Eye (tissue), 1 donor: ENCODE measurements around the gene PGAM2.
A peak's percentile ranks its signal among the peaks of the same experiment; 100 is the strongest.

Experiments used
- DNase-seq: peaks from one replicate; pipeline ENCODE4 v3.0.0-alpha.2; 2015

Gene PGAM2

GRCh38 chr7:44082541-44083207 lies 17.3 kb upstream of the PGAM2 start:
- DNase-seq = peak; percentile 99

GRCh38 chr7:44081266-44081748 lies 15.9 kb upstream of the PGAM2 start:
- no peak for DNase-seq

GRCh38 chr7:44080686-44081265 lies 15.4 kb upstream of the PGAM2 start:
- no peak for DNase-seq

DNA sequence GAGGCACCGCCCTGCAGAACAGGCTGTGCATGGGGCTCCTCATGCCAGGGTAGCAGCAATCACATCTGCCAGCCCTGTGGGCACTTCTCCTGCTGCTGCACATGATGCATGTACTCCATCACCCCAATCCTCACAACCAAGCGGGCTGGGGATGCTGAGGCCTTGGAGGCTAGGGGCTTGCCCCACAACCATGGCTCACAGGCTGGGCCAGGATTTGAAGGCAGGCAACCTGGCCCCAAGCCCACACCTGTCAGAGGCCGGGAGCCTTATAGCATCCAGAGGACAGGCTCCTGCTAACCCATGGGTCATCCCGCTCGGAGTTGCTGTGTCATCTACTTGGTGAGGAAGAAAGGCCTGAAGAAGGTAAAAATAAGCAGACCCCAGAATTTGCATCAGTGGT lies 14.8 kb upstream of the PGAM2 start:
- DNase-seq = no peak

DNA sequence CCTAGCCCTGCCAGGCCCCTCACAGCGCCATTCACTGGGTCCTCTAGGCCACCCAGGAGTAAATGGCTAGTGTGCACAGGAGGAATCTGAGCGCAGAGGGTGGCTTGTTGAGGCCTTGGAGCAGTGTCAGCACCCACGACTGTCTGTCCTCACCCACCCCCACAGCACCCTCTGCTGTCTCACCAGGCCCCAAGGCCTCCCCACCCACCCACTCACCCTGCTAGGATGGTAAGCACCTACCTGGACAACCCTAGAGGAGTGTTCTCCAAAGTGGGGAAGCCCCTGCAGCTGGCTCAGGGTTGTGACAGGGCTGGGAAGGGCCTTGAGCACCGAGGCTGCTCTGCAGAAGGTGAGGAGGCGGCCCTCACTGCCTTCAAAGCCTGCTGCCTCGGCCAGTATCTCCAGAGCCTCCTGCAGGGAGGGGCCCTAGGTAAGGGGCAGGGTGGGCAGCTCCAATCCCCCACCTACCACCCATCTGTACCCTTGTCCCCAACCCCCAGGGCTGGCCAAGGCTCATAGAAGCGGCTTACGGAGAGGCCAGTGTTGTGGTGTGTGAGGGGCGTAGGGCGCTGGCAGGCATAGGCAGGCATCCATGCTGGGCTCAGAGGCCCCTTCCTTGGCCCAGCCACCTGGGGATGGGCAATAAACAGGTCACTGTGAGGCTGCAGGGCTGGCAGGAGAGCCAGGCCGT lies 14.1 kb upstream of the PGAM2 start:
- no peak for DNase-seq

DNA sequence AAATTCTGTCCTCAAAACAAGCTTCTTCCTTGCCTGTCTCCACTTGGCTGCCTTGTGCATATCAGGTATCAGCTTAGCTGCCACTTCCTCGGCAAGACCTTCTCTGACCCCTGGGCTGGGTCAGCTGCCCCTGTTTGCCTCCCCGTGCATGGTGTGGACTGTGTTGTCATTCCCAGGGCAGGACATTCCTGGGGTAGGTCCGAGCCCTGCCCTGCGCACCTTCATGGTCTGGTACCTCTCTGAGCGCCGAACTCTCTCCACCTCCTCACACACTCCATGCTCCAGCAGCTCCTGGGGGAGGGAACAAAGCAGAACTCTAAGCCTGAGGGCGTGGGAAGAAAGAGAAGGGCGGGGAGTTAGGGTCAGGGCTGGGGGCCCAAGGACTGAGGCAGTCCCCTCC lies 13.2 kb upstream of the PGAM2 start:
- no peak for DNase-seq

DNA sequence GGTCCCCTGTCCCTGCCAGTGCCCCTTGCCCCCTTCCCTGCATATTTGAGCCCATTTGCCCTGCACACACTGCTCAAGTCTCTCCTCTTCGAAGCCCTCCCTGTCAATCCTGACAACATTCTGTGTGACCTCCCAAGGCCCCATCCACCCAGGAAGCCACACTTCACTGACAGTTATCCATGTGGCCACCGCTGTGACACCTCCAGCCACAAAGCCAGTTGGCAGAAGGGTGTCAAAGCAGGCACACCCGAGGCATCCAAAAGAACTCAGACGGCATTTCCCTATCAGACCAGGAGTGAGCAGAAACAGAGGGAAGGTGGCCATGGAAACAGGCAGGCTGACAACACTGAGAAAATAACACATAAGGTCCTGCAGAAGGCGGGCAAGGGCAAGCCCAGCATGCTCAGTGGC lies 12.3 kb upstream of the PGAM2 start:
- no peak for DNase-seq

DNA sequence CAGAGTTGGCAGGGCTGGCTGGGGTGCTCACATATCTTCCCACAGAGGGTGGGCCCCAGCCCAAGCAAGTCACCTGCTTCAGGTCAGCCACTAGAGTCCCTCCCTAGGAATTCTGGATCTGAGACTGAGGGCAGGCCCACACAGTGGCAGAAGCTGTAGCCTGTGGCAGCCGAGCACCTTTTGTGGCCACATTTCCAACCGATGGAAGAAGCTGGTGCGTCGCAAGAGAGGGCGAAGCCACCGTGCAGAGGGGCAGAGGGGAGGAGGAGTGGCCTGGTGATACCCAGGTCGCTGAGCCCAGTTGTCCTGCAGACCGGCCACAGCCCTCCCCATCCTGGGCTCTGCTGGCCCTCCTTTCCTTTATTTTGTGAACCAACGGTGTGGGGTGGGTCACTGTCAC lies 11.7 kb upstream of the PGAM2 start:
- DNase-seq = no peak

DNA sequence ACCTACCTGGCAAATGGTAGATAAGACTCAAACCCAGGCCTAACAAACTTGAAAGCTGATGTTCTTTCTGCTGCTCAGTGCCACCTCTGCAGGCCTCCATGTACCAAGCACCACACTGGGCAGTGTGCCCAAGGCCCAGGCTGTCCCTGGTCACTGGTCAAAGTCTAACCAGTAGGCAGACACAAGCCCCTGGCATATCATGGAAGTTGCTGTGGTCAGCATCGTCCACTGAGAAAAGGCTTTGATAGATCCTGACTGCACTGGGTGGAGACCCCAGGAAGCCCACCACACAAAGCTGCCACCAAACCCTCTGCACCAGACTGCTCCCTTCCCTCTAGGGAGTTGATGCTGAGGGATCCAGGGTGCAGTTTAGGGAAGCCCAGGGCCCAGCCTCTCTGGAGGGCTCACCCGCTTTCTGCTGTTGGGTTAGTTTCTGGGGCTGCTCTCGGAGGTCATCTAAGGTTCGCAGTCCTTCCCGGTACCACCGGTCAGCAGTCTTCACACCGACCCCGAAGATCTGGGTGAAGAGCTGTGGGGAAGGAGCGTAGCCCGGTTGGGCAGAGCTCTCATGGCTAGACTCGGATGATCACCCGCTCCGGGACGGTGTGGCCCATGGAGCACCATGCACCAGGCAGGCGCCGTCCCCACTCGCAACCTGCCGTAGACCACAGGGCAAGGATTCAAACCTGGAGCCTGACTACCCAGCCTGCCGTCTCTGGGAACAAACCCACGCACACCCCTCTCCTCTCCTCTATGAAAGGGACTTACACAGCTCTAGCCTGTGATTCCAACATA lies 10.9 kb upstream of the PGAM2 start:
- DNase-seq = no peak

GRCh38 chr7:44075296-44076075 lies 10.1 kb upstream of the PGAM2 start:
- no peak for DNase-seq

DNA sequence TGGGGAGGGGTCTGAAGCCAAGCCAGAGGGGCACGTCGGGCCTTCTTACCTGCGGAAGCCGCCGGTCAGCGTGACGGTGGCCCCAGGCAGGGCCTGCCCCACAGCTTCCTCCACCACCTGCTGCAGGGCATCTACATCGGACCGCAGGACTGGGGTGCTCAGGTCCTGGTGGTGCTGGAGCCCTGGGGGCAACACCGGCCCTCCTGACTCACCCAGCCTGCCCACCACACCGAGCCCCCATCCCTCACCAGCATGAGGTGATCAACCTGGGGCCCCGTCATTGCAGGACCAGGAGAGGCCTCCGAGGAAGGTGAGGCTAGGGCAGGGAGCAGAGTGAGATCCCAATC lies 9.0 kb upstream of the PGAM2 start:
- DNase-seq = no peak

DNA sequence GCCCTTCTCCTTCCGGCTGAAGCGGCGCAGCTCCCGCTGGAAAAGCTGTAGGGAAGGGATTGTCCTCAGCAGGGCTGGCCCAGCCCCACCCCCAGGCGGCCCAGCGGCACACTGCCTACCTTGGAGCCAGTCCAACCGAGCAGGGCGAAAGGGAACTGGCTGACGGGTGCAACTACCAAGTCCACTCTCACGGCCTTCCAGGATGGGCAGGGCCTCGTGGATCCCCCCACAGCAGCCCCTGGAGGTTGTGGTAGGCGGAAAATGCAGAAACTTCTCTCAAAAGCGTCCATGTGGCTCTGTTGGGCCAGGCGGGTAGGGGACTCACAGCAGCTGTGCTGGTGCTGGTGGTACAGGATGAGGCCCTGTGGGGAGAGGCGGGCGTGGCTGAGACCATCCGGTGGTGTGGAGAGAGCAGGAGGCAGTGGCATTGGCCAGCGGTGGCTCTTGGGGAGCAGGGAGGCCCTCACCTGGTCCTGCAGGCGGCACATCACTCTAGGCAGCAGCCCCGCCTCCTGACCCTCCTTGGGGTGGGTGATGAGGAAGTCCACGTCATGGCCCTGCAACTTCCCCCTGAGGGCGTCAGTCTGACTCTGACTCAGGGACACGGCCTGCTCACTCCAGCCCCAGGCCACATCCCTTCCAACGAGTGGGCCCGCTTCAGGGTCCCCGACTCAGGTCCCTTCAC lies 8.4 kb upstream of the PGAM2 start:
- no peak for DNase-seq

DNA sequence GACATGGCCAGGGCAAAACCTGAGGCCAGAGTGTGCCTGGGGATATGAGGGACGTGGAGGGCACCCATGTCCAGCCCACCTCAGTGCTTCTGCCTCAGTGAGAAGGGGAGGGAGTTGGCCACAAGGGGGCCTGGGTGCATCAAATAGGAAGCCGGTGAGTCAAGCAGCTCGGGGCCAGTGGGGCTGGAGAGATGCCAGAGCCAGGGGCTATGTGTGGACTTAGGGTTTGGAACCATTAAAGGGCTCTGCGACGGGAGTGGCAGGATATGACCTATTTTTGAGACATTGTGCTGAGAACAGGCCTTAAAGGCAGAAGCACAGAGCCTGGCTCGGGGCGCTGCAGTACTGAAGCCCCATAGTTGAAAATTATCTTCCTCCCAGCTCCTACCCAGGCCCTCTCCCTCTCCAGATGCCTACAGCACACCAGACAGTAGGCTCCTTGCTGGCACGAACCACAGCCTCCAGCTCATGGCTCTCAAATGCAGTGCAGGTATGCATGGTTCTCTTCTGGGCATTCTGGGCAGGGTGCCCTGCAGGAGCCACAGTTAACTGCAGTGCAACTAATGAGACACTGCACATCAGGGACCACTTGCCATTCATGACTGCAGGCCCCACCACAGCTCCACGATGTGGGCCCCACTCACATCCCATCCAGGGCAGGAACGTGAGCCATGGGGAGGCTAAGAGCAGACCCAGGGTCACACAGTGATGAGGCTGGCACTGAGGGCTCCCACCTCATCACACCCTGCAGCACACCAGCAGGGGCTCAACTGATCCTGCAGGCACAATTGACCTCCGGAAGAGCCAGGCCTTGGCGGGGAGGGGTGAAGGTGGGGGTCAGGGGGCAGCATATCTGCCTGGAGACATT lies 7.2 kb upstream of the PGAM2 start:
- peak; percentile 77 for DNase-seq

DNA sequence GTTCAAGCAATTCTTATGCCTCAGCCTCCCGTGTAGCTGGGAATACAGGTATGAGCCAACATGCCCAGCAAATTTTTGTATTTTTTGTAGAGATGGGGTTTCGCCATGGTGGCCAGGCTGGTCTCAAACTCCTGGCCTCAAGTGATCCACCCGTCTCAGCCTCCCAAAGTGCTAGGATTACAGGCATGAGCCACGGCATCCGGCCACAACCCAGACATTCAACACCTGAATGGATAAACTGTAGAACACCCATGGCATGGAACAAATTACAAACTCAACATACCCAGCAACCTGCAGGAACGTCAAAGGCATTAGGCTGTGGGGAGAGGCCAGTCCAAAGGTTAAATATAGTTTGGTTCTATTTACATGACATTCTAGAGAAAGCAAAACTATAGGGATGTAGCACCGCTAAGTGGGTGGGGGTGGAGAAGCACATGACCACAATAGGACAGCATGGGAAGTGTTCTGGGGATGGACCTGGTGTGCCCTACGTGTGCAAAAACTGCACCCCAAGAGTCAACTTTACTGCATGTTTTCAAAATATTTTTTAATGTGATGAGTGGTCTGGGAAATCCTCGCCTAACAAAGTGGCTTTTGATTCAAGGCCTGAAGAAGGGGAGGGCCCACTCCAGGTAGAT lies 6.5 kb upstream of the PGAM2 start:
- no peak for DNase-seq

GRCh38 chr7:44068054-44068453 lies 2.7 kb upstream of the PGAM2 start:
- DNase-seq = no peak

- DNase-seq = no peak
These were observed 1.9 kb upstream of the PGAM2 start for GRCh38 chr7:44067064-44067951.

DNA sequence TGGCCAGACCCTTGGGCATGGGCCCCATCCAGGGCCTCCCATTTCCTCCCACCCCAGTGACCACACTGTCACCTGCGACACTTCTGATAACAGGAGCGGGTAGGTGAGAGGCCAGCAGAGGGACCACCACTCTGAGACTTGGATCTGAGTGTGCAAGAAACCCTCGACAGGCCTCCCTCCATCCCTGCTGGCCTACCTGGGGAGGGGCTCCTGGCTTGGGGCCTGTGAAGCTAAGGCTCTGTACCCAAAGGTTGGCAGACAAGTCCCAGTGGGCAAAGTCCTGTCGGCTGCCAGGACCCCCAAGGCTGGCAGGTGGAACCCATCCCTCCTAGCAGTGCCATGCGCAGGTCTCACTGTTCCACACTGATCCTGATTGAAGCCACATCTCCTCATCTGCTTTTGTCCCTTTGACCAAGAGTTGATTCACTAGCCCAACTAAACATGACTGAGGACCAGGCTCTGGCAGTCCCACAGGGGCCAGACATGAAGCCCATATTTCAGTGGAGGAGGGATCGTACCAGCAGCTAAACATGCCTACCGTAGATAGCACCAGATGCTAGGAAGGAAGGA lies 1.2 kb upstream of the PGAM2 start:
- DNase-seq = no peak

DNA sequence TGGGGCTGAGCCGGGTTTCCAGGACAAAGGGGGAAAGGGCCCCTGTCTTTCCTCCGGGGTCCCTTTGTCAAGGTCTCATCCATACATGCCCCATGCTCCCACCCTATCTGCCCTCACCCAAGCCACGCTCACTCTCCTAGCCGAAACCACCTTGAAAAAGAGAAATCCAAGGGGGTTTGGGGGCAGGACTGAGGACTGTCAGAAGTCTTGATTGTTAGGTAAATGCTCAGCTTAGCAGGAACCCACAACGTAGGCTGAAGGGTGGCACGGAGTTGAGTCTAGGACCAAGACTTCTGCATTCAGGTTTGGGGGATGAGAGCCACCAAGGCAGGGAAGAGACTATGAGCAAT lies 719 bp upstream of the PGAM2 start:
- no peak for DNase-seq

DNA sequence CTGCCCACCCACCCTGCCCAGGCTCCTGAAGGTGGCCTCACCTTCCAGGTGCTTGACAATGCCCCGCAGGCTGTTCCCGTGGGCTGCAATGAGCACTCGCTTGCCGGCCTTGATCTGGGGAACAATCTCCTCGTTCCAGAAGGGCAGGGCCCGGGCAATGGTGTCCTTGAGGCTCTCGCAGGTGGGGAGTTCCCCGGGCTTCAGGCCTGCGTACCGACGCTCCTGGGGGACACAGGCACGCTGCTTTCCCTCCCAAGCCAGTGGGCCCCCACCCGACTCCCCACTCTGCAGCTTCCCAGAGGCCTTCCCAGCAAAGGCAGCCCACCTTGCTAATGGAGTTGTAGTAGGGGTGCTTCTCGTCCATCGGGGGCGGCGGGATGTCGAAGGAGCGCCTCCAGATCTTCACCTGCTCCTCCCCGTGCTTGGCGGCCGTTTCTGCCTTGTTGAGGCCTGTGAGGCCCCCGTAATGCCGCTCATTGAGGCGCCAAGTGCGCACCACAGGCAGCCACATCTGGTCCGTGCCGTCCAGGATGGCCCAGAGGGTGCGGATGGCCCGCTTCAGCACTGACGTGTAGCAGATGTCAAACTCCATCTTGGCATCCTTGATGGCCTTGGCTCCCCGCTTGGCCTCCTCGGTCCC lies 456 bp downstream of the PGAM2 start:
- no peak for DNase-seq
